Pancreas (tissue), 10 donors: ENCODE results near the gene B4GALNT3. TPM values are rescaled to one million over a fixed set of nuclear protein-coding genes. Genes with fewer than 3 reads are reported as not detected.
A peak's percentile ranks its signal among the peaks of the same experiment; 100 is the strongest.

ENCODE experiments used
- ATAC-seq, 4 donors: fragments of 200-7000 bp; cut with Tn5 transposase; one replicate each; pipeline versions ENCODE4 v1.8.0 to v1.9.1; 2020; ENCODE audit warnings: mild to moderate bottlenecking in 4 of 4, moderate library complexity in 4 of 4
- DNase-seq, 6 donors: peaks; one replicate each; pipeline ENCODE4 v3.0.0-alpha.2; 2020
- FAIRE-seq: peaks from 2 replicates; lab custom pipeline; 2012; peaks lifted over from hg19 to GRCh38; lab: Jason Lieb, UNC
- H3K27ac ChIP-seq, 4 donors: fragments of 200-600 bp; sonication (generic); 1 replicate in 3 of 4; 2 replicates in 1 of 4; pipeline versions ENCODE4 v1.5.0 to v1.8.0; 2020
- H3K27me3 ChIP-seq, 4 donors: fragments of 200-600 bp; one replicate each; pipeline ENCODE4 v1.8.0; 2021
- H3K36me3 ChIP-seq, 3 donors: fragments of 200-600 bp; sonication (generic) in 1 of 3; one replicate each; pipeline versions ENCODE4 v1.5.0 to v1.8.0; 2020 to 2021
- H3K4me1 ChIP-seq, 3 donors: fragments of 200-600 bp; one replicate each; pipeline ENCODE4 v1.8.0; 2021
- H3K4me3 ChIP-seq, 4 donors: fragments of 200-600 bp; sonication (generic) in 2 of 4; one replicate each; pipeline versions ENCODE4 v1.5.0 to v1.8.0; 2020 to 2021
- H3K9me3 ChIP-seq, 4 donors: fragments of 200-600 bp; one replicate each; pipeline ENCODE4 v1.8.0; 2021
- WGBS, 2 donors: extraction: QIAGEN DNeasy Blood & Tissue Kit; methylation state at CpG; one replicate each; pipeline ENCODE4 v1.1.7; 2013; 5-methylcytosine and 5-hydroxymethylcytosine counted together
- intact Hi-C, 3 donors: fragments of 100-400 bp; cut with DNase I; formaldehyde crosslinking; loops; one replicate each; pipeline versions ENCODE4 v1.11.1 to v1.14.2; 2022
- polyA plus RNA-seq, 2 donors: library from polyadenylated mRNA; stranded (reverse); fragments of 200-250 nt; gene quantifications; one replicate each; pipeline ENCODE4 v1.2.3, GENCODE V29; 2013
- total RNA-seq, 6 donors: library from RNA; stranded (reverse); fragmentation: NEBNext Ultra II Directional in 4 of 6; extraction: Animal tissue kit (Norgen Biotek cat#: 25700) in 4 of 6; gene quantifications; one replicate each; pipeline versions ENCODE4 v1.2.1 to v1.2.4, GENCODE V29; 2021 to 2023
- TF ChIP-seq, protein P1 (sequence below), 4 donors: fragments of 200-600 bp; sonication (generic) in 3 of 4; IDR thresholded peaks; one replicate each; pipeline versions ENCODE4 v1.5.0 to v1.8.0; 2021; ENCODE audit warnings: antibody characterized with exemption in 4 of 4
- donor health status: healthy with polysubstance abuse.
- donor health status: DM: no; HTN: no; CAD: no; lungs with moderate emphysema.
- donor health status: DM: no; HTN: no; CAD: no.
- donor health status: control.
- donor health status: control.
- donor health status: Bipolar disorder and iron deficiency.
- donor health status: DM: yes; HTN: yes; CAD: no.
- donor health status: DM: no; HTN: no; CAD: no.
- donor health status: DM: no; HTN: no; CAD: no.
- donor health status: DM: yes; HTN: yes; CAD: no.

Gene B4GALNT3
- total and polyA plus RNA-seq, 8 donors = 3.8 to 19.5 (median 7.7) TPM

DNA sequence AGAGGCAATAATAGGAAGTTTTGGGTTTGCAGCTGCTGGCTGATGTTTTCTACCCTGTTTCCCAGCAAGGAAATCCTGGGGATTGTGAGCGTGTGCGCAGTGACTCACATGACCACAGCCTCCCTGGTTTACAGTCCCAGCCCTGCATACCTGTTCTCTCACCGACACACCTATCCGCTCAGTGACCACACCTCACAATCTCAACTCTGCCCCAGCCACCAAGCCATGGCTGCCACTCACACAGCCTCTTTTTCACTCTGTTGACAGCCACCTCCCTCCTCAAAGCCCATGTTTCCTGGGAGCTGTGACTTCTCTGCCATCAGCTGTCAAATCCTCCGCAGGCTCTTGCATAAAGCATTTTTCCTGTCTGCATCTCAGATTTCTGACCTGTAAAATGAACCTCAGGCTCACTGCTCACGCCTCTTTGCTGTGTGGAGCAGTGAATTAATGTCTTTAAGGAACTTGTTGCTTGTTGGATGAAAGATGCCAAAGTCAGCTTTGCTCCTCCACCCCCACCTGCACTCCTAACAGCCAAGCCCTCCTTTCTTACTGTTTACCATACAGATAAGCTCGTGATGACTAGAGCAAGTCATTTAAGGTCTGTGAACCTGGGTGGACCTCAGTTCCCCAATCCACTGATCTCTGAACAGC lies 43.5 kb downstream of the B4GALNT3 start:
- TF ChIP-seq, protein P1, sequence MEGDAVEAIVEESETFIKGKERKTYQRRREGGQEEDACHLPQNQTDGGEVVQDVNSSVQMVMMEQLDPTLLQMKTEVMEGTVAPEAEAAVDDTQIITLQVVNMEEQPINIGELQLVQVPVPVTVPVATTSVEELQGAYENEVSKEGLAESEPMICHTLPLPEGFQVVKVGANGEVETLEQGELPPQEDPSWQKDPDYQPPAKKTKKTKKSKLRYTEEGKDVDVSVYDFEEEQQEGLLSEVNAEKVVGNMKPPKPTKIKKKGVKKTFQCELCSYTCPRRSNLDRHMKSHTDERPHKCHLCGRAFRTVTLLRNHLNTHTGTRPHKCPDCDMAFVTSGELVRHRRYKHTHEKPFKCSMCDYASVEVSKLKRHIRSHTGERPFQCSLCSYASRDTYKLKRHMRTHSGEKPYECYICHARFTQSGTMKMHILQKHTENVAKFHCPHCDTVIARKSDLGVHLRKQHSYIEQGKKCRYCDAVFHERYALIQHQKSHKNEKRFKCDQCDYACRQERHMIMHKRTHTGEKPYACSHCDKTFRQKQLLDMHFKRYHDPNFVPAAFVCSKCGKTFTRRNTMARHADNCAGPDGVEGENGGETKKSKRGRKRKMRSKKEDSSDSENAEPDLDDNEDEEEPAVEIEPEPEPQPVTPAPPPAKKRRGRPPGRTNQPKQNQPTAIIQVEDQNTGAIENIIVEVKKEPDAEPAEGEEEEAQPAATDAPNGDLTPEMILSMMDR (IDR thresholded peaks at IDR 0.05) = no peak
- WGBS, 2 donors = 33 to 39% methylated on average over 7 of the region's 7 CpGs

DNA sequence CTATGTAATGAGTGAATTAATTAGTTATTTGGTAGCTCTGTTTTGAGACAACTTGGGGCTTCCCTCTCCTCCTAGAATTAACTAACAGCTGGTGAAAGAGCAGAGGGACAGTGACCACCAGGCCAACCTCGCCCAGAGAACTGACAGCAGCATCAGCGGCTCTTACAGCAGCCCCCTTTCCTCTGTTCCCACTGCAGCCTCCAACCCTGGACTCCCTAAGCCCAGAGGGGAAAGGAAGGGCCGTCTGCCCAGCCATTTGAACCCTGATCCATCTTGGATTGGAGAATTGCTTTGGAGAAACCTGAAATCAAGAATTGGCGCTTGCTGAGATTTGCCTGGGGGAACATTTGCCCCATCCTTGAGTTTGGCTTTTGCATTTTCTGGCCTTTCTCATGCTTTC lies 45.5 kb downstream of the B4GALNT3 start:
- no peak overlapping the region for H3K4me3 ChIP-seq
- no peaks in the 10 kb centered on the region for H3K27me3 ChIP-seq
- intact Hi-C loops = no loop called here
- 89% methylated on average over 4 of the region's 4 CpGs for WGBS, 2 donors
- TF ChIP-seq, protein P1 (IDR thresholded peaks at IDR 0.05) = no peak
- no peaks in the 10 kb centered on the region for H3K4me1 ChIP-seq
- no peak for DNase-seq
- no peak for FAIRE-seq
- no peaks in the 10 kb centered on the region for H3K36me3 ChIP-seq
- no peak overlapping the region for H3K27ac ChIP-seq
- no peaks in the 10 kb centered on the region for H3K9me3 ChIP-seq
- no peak for ATAC-seq

More for the DNA sequence above, 43.5 kb downstream of the B4GALNT3 start:
- peak overlapping the region in 2 of 4 donors; percentile 35 to 64 for H3K27ac ChIP-seq
- ATAC-seq (peak; percentile 71 to 95 (median 92)), FAIRE-seq (no peak), DNase-seq (peak in 3 of 6 donors; percentile 14 to 44 (median 38))
- H3K4me1 ChIP-seq = no peaks in the 10 kb centered on the region
- H3K36me3 ChIP-seq = no peaks in the 10 kb centered on the region
- no peak overlapping the region for H3K4me3 ChIP-seq
- H3K27me3 ChIP-seq = no peaks in the 10 kb centered on the region
- intact Hi-C loops = no loop called here
- H3K9me3 ChIP-seq = no peaks in the 10 kb centered on the region

DNA sequence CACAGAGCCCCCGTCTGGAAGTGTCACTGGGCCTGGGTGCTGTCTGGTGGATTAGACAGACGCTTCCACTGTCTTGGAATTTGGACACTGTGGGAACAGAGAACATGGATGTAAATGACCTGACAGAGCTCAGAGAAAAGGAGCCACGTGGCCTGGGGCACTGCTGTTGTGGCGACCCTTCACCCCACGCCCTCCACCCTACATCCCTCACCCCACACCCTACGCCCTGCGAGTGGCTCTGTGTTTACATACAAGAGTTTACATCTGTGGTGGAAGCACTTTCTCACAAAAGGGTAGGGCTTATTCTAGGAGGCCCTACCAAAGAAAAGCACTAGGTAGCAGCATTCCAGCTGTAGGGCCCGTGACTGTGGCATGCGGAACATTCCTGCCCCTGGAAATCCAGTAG lies 47.7 kb downstream of the B4GALNT3 start:
- intact Hi-C loops = no loop called here
- Histone ChIP-seq H3K9me3 (no peaks in the 10 kb centered on the region), H3K4me1 (no peaks in the 10 kb centered on the region), H3K27ac (no peak overlapping the region), H3K36me3 (no peaks in the 10 kb centered on the region), H3K4me3 (no peak overlapping the region), H3K27me3 (no peaks in the 10 kb centered on the region)
- 77 to 82% methylated on average over 9 of the region's 9 CpGs for WGBS, 2 donors
- DNase-seq = no peak
- no peak for ATAC-seq
- TF ChIP-seq, protein P1 (IDR thresholded peaks at IDR 0.05) = no peak
- FAIRE-seq = no peak

GRCh38 chr12:508145-508544 lies 48.4 kb downstream of the B4GALNT3 start:
- DNase-seq (no peak), FAIRE-seq (no peak), ATAC-seq (no peak)
- Histone ChIP-seq H3K4me3 (no peak overlapping the region), H3K27ac (no peak overlapping the region), H3K27me3 (no peaks in the 10 kb centered on the region), H3K4me1 (no peaks in the 10 kb centered on the region), H3K9me3 (no peaks in the 10 kb centered on the region), H3K36me3 (no peaks in the 10 kb centered on the region)
- WGBS, 2 donors = 70 to 77% methylated on average over 2 of the region's 2 CpGs
- intact Hi-C loops = no loop called here
- TF ChIP-seq, protein P1 (IDR thresholded peaks at IDR 0.05) = no peak

GRCh38 chr12:508795-509194 lies 49.1 kb downstream of the B4GALNT3 start:
- Histone ChIP-seq H3K9me3 (no peaks in the 10 kb centered on the region), H3K27ac (no peak overlapping the region), H3K27me3 (no peaks in the 10 kb centered on the region), H3K4me1 (no peaks in the 10 kb centered on the region), H3K4me3 (no peak overlapping the region), H3K36me3 (no peaks in the 10 kb centered on the region)
- intact Hi-C loops = no loop called here
- ATAC-seq = peak in 3 of 4 donors; percentile 29 to 60 (median 50)
- TF ChIP-seq, protein P1 (IDR thresholded peaks at IDR 0.05) = no peak
- FAIRE-seq = no peak
- WGBS, 2 donors = 67 to 78% methylated on average over 5 of the region's 5 CpGs
- DNase-seq = no peak
